ENCODE data around the gene CA12.
A peak's percentile ranks its signal among the peaks of the same experiment; 100 is the strongest.

Gene CA12

GRCh38 chr15:63308491-63308890 is 73.2 kb downstream of the CA12 start:
- Mint-ChIP-seq H3K27ac (no peak overlapping the region), H3K9me3 (ENCODE audit: low read depth) (no peaks in the 10 kb centered on the region), H3K4me3 (no peak overlapping the region), H3K4me1 (ENCODE audit: low read depth) (no peaks in the 10 kb centered on the region), H3K36me3 (peaks cover 5% of the 10 kb centered on the region), H3K27me3 (no peaks in the 10 kb centered on the region)

GRCh38 chr15:63306492-63307073 is 75.1 kb downstream of the CA12 start:
- no peak overlapping the region for H3K4me3 Mint-ChIP-seq
- peaks cover 12% of the 10 kb centered on the region for H3K36me3 Mint-ChIP-seq
- H3K27ac Mint-ChIP-seq = no peak overlapping the region
- H3K9me3 Mint-ChIP-seq (ENCODE audit: low read depth) = no peaks in the 10 kb centered on the region
- H3K27me3 Mint-ChIP-seq = no peaks in the 10 kb centered on the region
- H3K4me1 Mint-ChIP-seq (ENCODE audit: low read depth) = no peaks in the 10 kb centered on the region

- Mint-ChIP-seq H3K27ac (no peak overlapping the region), H3K4me3 (no peak overlapping the region), H3K4me1 (ENCODE audit: low read depth) (no peaks in the 10 kb centered on the region), H3K9me3 (ENCODE audit: low read depth) (no peaks in the 10 kb centered on the region), H3K36me3 (peaks cover 9% of the 10 kb centered on the region), H3K27me3 (no peaks in the 10 kb centered on the region)
Observed at GRCh38 chr15:63305260-63305659, 76.4 kb downstream of the CA12 start.

- H3K4me3 Mint-ChIP-seq = no peak overlapping the region
- H3K9me3 Mint-ChIP-seq (ENCODE audit: low read depth) = no peaks in the 10 kb centered on the region
- no peaks in the 10 kb centered on the region for H3K27me3 Mint-ChIP-seq
- no peak overlapping the region for H3K27ac Mint-ChIP-seq
- peaks cover 3% of the 10 kb centered on the region for H3K4me1 Mint-ChIP-seq (ENCODE audit: low read depth)
- peaks cover 17% of the 10 kb centered on the region for H3K36me3 Mint-ChIP-seq
Observed at GRCh38 chr15:63301088-63301487, 80.6 kb downstream of the CA12 start.

DNA sequence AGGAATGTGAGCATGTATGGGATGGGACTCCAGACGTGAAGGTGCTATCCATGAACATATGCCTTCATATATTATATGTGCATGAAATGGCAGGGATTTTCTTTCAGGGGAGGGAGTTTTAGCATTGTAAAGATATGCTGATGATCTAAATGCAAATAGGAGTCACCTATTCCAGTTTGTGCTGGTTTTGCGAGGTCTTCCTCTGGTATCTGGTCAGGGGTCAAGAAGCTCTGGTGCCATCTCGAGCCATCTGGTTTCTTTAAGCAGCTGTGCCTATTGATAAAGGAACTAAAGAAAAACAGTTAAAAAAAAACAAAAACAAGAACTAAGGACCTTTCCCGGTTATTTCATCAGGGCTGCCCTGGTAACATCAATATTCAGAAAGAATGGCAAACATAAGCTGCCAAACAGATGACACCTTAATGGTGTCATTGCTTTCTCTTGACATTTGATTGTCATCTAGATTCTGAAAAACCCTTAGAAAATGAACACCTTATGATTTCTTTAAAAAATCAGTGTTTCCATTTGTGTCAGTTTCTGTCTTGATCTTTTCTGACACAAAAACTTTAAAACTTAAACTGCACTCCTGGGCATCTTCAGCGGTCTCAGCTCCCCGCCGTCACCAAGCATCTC is 81.6 kb downstream of the CA12 start:
- Mint-ChIP-seq H3K4me1 (ENCODE audit: low read depth) (peaks cover 5% of the 10 kb centered on the region), H3K27me3 (no peaks in the 10 kb centered on the region), H3K4me3 (no peak overlapping the region), H3K27ac (no peak overlapping the region), H3K9me3 (ENCODE audit: low read depth) (no peaks in the 10 kb centered on the region), H3K36me3 (peaks cover 17% of the 10 kb centered on the region)

DNA sequence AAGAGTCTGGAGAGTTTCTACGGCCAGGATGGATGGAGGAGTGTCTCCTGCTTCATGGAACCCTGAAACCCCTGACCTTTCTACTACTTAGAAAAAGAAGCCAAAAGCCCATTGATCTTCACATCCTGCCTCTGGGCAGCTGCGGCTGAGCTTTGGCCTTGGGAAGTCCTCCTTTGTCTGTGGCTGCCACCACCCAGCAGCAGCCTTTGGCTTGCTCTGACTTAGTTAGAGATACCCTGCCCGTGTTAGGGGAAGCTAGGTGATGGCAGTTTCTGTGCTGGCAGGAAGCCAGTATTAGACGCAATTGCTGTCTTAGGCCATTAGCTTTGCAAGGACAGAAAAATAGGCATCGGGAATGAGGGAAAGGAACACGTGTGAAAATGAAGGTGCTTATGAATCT is 85.5 kb downstream of the CA12 start:
- H3K36me3 Mint-ChIP-seq = peaks cover 14% of the 10 kb centered on the region
- no peaks in the 10 kb centered on the region for H3K27me3 Mint-ChIP-seq
- H3K4me3 Mint-ChIP-seq = no peak overlapping the region
- no peak overlapping the region for H3K27ac Mint-ChIP-seq
- peaks cover 7% of the 10 kb centered on the region for H3K4me1 Mint-ChIP-seq (ENCODE audit: low read depth)
- H3K9me3 Mint-ChIP-seq (ENCODE audit: low read depth) = no peaks in the 10 kb centered on the region

GRCh38 chr15:63295341-63295740 is 86.3 kb downstream of the CA12 start:
- Mint-ChIP-seq H3K9me3 (ENCODE audit: low read depth) (no peaks in the 10 kb centered on the region), H3K4me1 (ENCODE audit: low read depth) (peaks cover 7% of the 10 kb centered on the region), H3K36me3 (peaks cover 14% of the 10 kb centered on the region)

GRCh38 chr15:63294359-63294758 is 87.3 kb downstream of the CA12 start:
- H3K4me3 Mint-ChIP-seq = no peak overlapping the region
- H3K4me1 Mint-ChIP-seq (ENCODE audit: low read depth) = peaks cover 7% of the 10 kb centered on the region
- no peaks in the 10 kb centered on the region for H3K27me3 Mint-ChIP-seq
- peaks cover 14% of the 10 kb centered on the region for H3K36me3 Mint-ChIP-seq
- H3K9me3 Mint-ChIP-seq (ENCODE audit: low read depth) = no peaks in the 10 kb centered on the region
- H3K27ac Mint-ChIP-seq = no peak overlapping the region

More at GRCh38 chr15:63295341-63295740, 86.3 kb downstream of the CA12 start:
- Mint-ChIP-seq H3K27ac (no peak overlapping the region), H3K27me3 (no peaks in the 10 kb centered on the region), H3K4me3 (no peak overlapping the region)

GRCh38 chr15:63292771-63293170 is 88.9 kb downstream of the CA12 start:
- Mint-ChIP-seq H3K27ac (no peak overlapping the region), H3K36me3 (peaks cover 9% of the 10 kb centered on the region)

DNA sequence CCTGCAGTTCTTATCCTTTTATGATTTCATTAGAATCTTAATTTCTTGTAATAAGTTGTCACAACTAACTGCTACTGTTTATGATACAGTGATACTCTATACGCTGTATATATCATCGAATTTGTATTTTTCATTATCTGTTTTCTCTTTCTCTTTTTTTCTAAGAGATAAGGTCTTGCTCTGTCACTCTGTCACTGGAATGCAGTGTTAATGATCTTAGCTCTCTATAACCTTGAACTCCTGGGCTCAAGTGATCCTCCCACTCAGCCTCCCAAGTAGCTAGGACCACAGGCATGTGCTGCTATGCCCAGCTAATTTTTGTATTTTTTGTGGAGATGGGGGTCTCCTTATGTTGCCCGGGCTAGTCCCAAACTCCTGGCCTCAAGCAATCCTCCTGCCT is 89.4 kb downstream of the CA12 start:
- Mint-ChIP-seq H3K27ac (no peak overlapping the region), H3K4me3 (no peak overlapping the region), H3K36me3 (peaks cover 7% of the 10 kb centered on the region), H3K27me3 (no peaks in the 10 kb centered on the region), H3K9me3 (ENCODE audit: low read depth) (no peaks in the 10 kb centered on the region), H3K4me1 (ENCODE audit: low read depth) (peaks cover 14% of the 10 kb centered on the region)

More at GRCh38 chr15:63292771-63293170, 88.9 kb downstream of the CA12 start:
- Mint-ChIP-seq H3K9me3 (ENCODE audit: low read depth) (no peaks in the 10 kb centered on the region), H3K4me3 (no peak overlapping the region), H3K4me1 (ENCODE audit: low read depth) (peaks cover 14% of the 10 kb centered on the region), H3K27me3 (no peaks in the 10 kb centered on the region)

GRCh38 chr15:63291507-63291906 is 90.1 kb downstream of the CA12 start:
- no peak overlapping the region for H3K4me3 Mint-ChIP-seq
- peaks cover 14% of the 10 kb centered on the region for H3K4me1 Mint-ChIP-seq (ENCODE audit: low read depth)
- H3K36me3 Mint-ChIP-seq = peaks cover 7% of the 10 kb centered on the region
- no peaks in the 10 kb centered on the region for H3K9me3 Mint-ChIP-seq (ENCODE audit: low read depth)
- no peak overlapping the region for H3K27ac Mint-ChIP-seq
- H3K27me3 Mint-ChIP-seq = no peaks in the 10 kb centered on the region

DNA sequence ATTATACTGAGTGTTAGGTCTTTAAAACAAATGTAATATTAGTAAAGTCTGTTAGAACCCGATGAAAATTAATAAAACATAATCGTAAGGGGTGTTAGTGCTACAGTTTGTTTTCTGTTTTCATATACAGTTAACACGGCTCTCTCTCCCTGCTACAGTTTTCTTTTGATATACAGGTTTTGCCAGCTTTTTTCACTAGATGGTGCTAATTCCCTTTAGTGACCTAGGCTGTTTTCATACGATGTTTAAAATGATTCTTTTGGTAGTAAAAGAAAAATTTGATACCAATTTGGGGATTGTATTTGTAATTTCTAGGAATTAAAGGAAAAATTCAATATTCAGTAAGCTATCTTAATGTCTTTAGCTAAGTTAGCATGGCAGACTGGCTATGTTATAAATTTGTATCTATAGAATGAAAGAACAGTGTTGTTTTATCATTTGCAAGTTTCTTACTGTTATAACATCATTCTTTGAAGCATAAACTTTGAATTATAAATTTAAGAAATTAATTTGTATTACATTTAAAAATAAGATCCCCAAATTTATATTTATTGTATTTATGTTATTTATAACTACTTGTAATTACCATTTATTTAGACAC is 92.8 kb downstream of the CA12 start:
- Mint-ChIP-seq H3K27me3 (no peaks in the 10 kb centered on the region), H3K9me3 (ENCODE audit: low read depth) (no peaks in the 10 kb centered on the region), H3K4me3 (no peak overlapping the region), H3K36me3 (peaks cover 6% of the 10 kb centered on the region), H3K4me1 (ENCODE audit: low read depth) (peaks cover 8% of the 10 kb centered on the region), H3K27ac (no peak overlapping the region)

GRCh38 chr15:63288342-63288741 is 93.3 kb downstream of the CA12 start:
- Mint-ChIP-seq H3K9me3 (ENCODE audit: low read depth) (no peaks in the 10 kb centered on the region), H3K27ac (no peak overlapping the region), H3K4me1 (ENCODE audit: low read depth) (peaks cover 12% of the 10 kb centered on the region), H3K4me3 (no peak overlapping the region), H3K27me3 (no peaks in the 10 kb centered on the region), H3K36me3 (peaks cover 9% of the 10 kb centered on the region)

DNA sequence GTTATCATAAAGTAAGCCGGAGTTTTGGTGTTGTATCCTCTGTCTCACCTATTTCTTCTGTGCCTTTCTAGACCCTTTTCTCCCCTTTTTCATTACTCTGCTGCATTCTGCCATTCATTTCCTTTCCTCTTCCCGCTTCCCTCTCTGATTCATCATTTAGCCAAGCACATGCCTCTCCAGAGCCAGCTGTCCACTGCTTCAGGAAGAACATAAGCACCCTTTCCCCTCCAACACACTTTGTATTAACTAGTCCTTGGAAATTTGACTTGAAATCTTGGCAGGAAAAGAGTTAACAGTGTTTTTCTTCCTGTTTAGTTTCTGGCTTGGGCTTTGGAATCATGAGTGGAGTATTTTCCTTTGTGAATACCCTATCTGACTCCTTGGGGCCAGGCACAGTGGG is 94.5 kb downstream of the CA12 start:
- H3K27me3 Mint-ChIP-seq = no peaks in the 10 kb centered on the region
- H3K4me3 Mint-ChIP-seq = no peak overlapping the region
- peak overlapping the region; percentile 50 for H3K27ac Mint-ChIP-seq
- H3K36me3 Mint-ChIP-seq = peaks cover 6% of the 10 kb centered on the region
- no peaks in the 10 kb centered on the region for H3K9me3 Mint-ChIP-seq (ENCODE audit: low read depth)
- peaks cover 12% of the 10 kb centered on the region for H3K4me1 Mint-ChIP-seq (ENCODE audit: low read depth)

DNA sequence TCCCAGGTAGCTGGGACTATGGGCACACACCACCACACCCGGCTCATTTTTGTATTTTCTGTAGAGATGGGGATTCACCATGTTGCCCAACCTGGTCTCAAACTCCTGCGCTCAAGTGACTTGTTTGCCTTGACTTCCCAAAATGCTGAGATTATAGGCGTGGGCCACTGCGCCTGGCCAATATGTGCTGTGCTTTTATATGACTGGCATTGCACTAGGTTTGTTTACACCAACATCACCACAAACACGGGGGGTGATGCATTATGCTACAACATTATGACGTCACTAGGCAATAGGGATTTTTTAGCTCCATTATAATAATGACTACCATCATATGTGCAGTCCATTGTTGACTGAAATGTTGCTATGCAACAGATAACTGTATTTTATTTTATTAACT is 97.3 kb downstream of the CA12 start:
- no peak overlapping the region for H3K4me3 Mint-ChIP-seq
- peaks cover 8% of the 10 kb centered on the region for H3K36me3 Mint-ChIP-seq
- no peaks in the 10 kb centered on the region for H3K27me3 Mint-ChIP-seq
- peaks cover 14% of the 10 kb centered on the region for H3K4me1 Mint-ChIP-seq (ENCODE audit: low read depth)
- no peak overlapping the region for H3K27ac Mint-ChIP-seq
- no peaks in the 10 kb centered on the region for H3K9me3 Mint-ChIP-seq (ENCODE audit: low read depth)

- H3K4me1 Mint-ChIP-seq (ENCODE audit: low read depth) = peaks cover 16% of the 10 kb centered on the region
- H3K27me3 Mint-ChIP-seq = no peaks in the 10 kb centered on the region
- no peaks in the 10 kb centered on the region for H3K9me3 Mint-ChIP-seq (ENCODE audit: low read depth)
- no peak overlapping the region for H3K4me3 Mint-ChIP-seq
- H3K36me3 Mint-ChIP-seq = peaks cover 8% of the 10 kb centered on the region
- H3K27ac Mint-ChIP-seq = no peak overlapping the region
Observed at GRCh38 chr15:63283126-63283525, 98.5 kb downstream of the CA12 start.

Measured in activated naive CD8-positive, alpha-beta T cell (primary cell).